ENCODE data around the gene OAT. TPM values are rescaled to one million over a fixed set of nuclear protein-coding genes. Genes with fewer than 3 reads are reported as not detected.
A peak's percentile ranks its signal among the peaks of the same experiment; 100 is the strongest.

The OAT gene
- total RNA-seq, 1 donor from 2014 or later, result 45.8 TPM

- H3K4me1 Mint-ChIP-seq (ENCODE audit: low read depth), result no peaks in the 10 kb centered on the region
- intact Hi-C loops (cut with micrococcal nuclease), result loop anchor here (1.0 to 2.0 kb wide), 5 partner anchors 30 to 806 kb away; no protein-coding TSS in a partner anchor
- H3K4me3 Mint-ChIP-seq (ENCODE audit: low read depth), result peak overlapping the region; percentile 5
- no peaks in the 10 kb centered on the region for H3K36me3 Mint-ChIP-seq (ENCODE audit: low read depth)
- no peaks in the 10 kb centered on the region for H3K9me3 Mint-ChIP-seq
- H3K27me3 Mint-ChIP-seq (ENCODE audit: low read depth), result peaks cover 3% of the 10 kb centered on the region
- DNase-seq (ENCODE audit: low spot score), result peak; percentile 85
- H3K27ac Mint-ChIP-seq, result no peak overlapping the region
These were observed 29.7 kb downstream of the OAT start for GRCh38 chr10:124388823-124389612.

GRCh38 chr10:124388476-124388822 lies 30.3 kb downstream of the OAT start:
- Mint-ChIP-seq H3K4me3 (ENCODE audit: low read depth) (no peak overlapping the region), H3K27ac (no peak overlapping the region)
- no peak for DNase-seq (ENCODE audit: low spot score)

GRCh38 chr10:124387078-124387874 lies 31.4 kb downstream of the OAT start:
- no peak overlapping the region for H3K4me3 Mint-ChIP-seq (ENCODE audit: low read depth)
- H3K4me1 Mint-ChIP-seq (ENCODE audit: low read depth), result no peaks in the 10 kb centered on the region
- H3K27me3 Mint-ChIP-seq (ENCODE audit: low read depth), result peaks cover 7% of the 10 kb centered on the region
- intact Hi-C loops (cut with micrococcal nuclease), result no loop called here
- H3K36me3 Mint-ChIP-seq (ENCODE audit: low read depth), result no peaks in the 10 kb centered on the region
- H3K27ac Mint-ChIP-seq, result no peak overlapping the region
- DNase-seq (ENCODE audit: low spot score), result no peak
- H3K9me3 Mint-ChIP-seq, result no peaks in the 10 kb centered on the region

More at GRCh38 chr10:124388476-124388822, 30.3 kb downstream of the OAT start:
- Mint-ChIP-seq H3K4me1 (ENCODE audit: low read depth) (no peaks in the 10 kb centered on the region), H3K27me3 (ENCODE audit: low read depth) (peaks cover 4% of the 10 kb centered on the region), H3K9me3 (no peaks in the 10 kb centered on the region), H3K36me3 (ENCODE audit: low read depth) (no peaks in the 10 kb centered on the region)
- intact Hi-C loops (cut with micrococcal nuclease), result loop anchor here (2.0 kb wide), 2 partner anchors 74 to 806 kb away; no protein-coding TSS in a partner anchor

- H3K36me3 Mint-ChIP-seq (ENCODE audit: low read depth), result no peaks in the 10 kb centered on the region
- no peak for DNase-seq (ENCODE audit: low spot score)
- no peak overlapping the region for H3K4me3 Mint-ChIP-seq (ENCODE audit: low read depth)
- intact Hi-C loops (cut with micrococcal nuclease), result no loop called here
- H3K4me1 Mint-ChIP-seq (ENCODE audit: low read depth), result no peaks in the 10 kb centered on the region
- no peaks in the 10 kb centered on the region for H3K9me3 Mint-ChIP-seq
- peaks cover 10% of the 10 kb centered on the region for H3K27me3 Mint-ChIP-seq (ENCODE audit: low read depth)
- no peak overlapping the region for H3K27ac Mint-ChIP-seq
These were observed 32.3 kb downstream of the OAT start for GRCh38 chr10:124386186-124387077.

GRCh38 chr10:124385627-124386185 lies 33.0 kb downstream of the OAT start:
- no peak for DNase-seq (ENCODE audit: low spot score)
- Mint-ChIP-seq H3K27ac (no peak overlapping the region), H3K4me1 (ENCODE audit: low read depth) (no peaks in the 10 kb centered on the region), H3K9me3 (no peaks in the 10 kb centered on the region), H3K36me3 (ENCODE audit: low read depth) (no peaks in the 10 kb centered on the region), H3K27me3 (ENCODE audit: low read depth) (peaks cover 18% of the 10 kb centered on the region), H3K4me3 (ENCODE audit: low read depth) (no peak overlapping the region)
- intact Hi-C loops (cut with micrococcal nuclease), result no loop called here

GRCh38 chr10:124384591-124385190 lies 34.0 kb downstream of the OAT start:
- Mint-ChIP-seq H3K27ac (no peak overlapping the region), H3K36me3 (ENCODE audit: low read depth) (no peaks in the 10 kb centered on the region), H3K9me3 (no peaks in the 10 kb centered on the region), H3K4me3 (ENCODE audit: low read depth) (no peak overlapping the region), H3K27me3 (ENCODE audit: low read depth) (peaks cover 27% of the 10 kb centered on the region), H3K4me1 (ENCODE audit: low read depth) (no peaks in the 10 kb centered on the region)
- intact Hi-C loops (cut with micrococcal nuclease), result no loop called here
- no peak for DNase-seq (ENCODE audit: low spot score)

GRCh38 chr10:124384172-124384571 lies 34.6 kb downstream of the OAT start:
- Mint-ChIP-seq H3K36me3 (ENCODE audit: low read depth) (no peaks in the 10 kb centered on the region), H3K27me3 (ENCODE audit: low read depth) (peaks cover 27% of the 10 kb centered on the region), H3K4me1 (ENCODE audit: low read depth) (no peaks in the 10 kb centered on the region), H3K27ac (no peak overlapping the region), H3K9me3 (no peaks in the 10 kb centered on the region), H3K4me3 (ENCODE audit: low read depth) (no peak overlapping the region)
- intact Hi-C loops (cut with micrococcal nuclease), result no loop called here
- no peak for DNase-seq (ENCODE audit: low spot score)

- Mint-ChIP-seq H3K27ac (no peak overlapping the region), H3K4me3 (ENCODE audit: low read depth) (no peak overlapping the region), H3K36me3 (ENCODE audit: low read depth) (no peaks in the 10 kb centered on the region), H3K27me3 (ENCODE audit: low read depth) (peaks cover 27% of the 10 kb centered on the region), H3K4me1 (ENCODE audit: low read depth) (no peaks in the 10 kb centered on the region), H3K9me3 (no peaks in the 10 kb centered on the region)
- no peak for DNase-seq (ENCODE audit: low spot score)
- intact Hi-C loops (cut with micrococcal nuclease), result no loop called here
These were observed 35.2 kb downstream of the OAT start for GRCh38 chr10:124383496-124383895.

- intact Hi-C loops (cut with micrococcal nuclease), result no loop called here
- H3K27me3 Mint-ChIP-seq (ENCODE audit: low read depth), result peaks cover 28% of the 10 kb centered on the region
- H3K36me3 Mint-ChIP-seq (ENCODE audit: low read depth), result no peaks in the 10 kb centered on the region
These were observed 37.6 kb downstream of the OAT start for GRCh38 chr10:124381011-124381611.

GRCh38 chr10:124380256-124380995 lies 38.3 kb downstream of the OAT start:
- no peaks in the 10 kb centered on the region for H3K9me3 Mint-ChIP-seq
- H3K4me1 Mint-ChIP-seq (ENCODE audit: low read depth), result no peaks in the 10 kb centered on the region
- intact Hi-C loops (cut with micrococcal nuclease), result no loop called here
- H3K27me3 Mint-ChIP-seq (ENCODE audit: low read depth), result peaks cover 28% of the 10 kb centered on the region
- no peak for DNase-seq (ENCODE audit: low spot score)
- H3K27ac Mint-ChIP-seq, result no peak overlapping the region
- H3K4me3 Mint-ChIP-seq (ENCODE audit: low read depth), result no peak overlapping the region
- H3K36me3 Mint-ChIP-seq (ENCODE audit: low read depth), result no peaks in the 10 kb centered on the region

More at GRCh38 chr10:124381011-124381611, 37.6 kb downstream of the OAT start:
- Mint-ChIP-seq H3K4me3 (ENCODE audit: low read depth) (no peak overlapping the region), H3K4me1 (ENCODE audit: low read depth) (no peaks in the 10 kb centered on the region), H3K9me3 (no peaks in the 10 kb centered on the region), H3K27ac (no peak overlapping the region)
- DNase-seq (ENCODE audit: low spot score), result no peak

- Mint-ChIP-seq H3K9me3 (no peaks in the 10 kb centered on the region), H3K4me3 (ENCODE audit: low read depth) (no peak overlapping the region), H3K36me3 (ENCODE audit: low read depth) (no peaks in the 10 kb centered on the region), H3K4me1 (ENCODE audit: low read depth) (no peaks in the 10 kb centered on the region), H3K27me3 (ENCODE audit: low read depth) (peaks cover 26% of the 10 kb centered on the region), H3K27ac (no peak overlapping the region)
- intact Hi-C loops (cut with micrococcal nuclease), result no loop called here
- no peak for DNase-seq (ENCODE audit: low spot score)
These were observed 39.0 kb downstream of the OAT start for GRCh38 chr10:124379609-124380193.

All from activated T-helper 2 cell treated with anti-CD3 and anti-CD28 coated beads, Interferon-gamma antibody, Interleukin-2, Interleukin-4, amounts not matched to agents 10 μg/mL and 5 μg/mL and 100 μg/mL, durations not matched to agents 14 hours and 24 hours and 36 hours (primary cell).